ENCODE data around the gene PMPCA. TPM values are rescaled to one million over a fixed set of nuclear protein-coding genes. Genes with fewer than 3 reads are reported as not detected.

PMPCA gene
- 40.7 and 44.9 TPM in 2 replicates for total RNA-seq

GRCh38 chr9:136410500-136411287 lies at the start of gene PMPCA, which contains the start of gene ENTR1:
Gene PMPCA (plus strand): TSS chr9:136410658. CDS start chr9:136410669, 11 bp downstream.
Gene ENTR1 (minus strand): TSS chr9:136410614. CDS start chr9:136410397, 217 bp downstream.

GRCh38 chr9:136363106-136363948 lies 47.1 kb upstream of the PMPCA start, which contains the start of gene DNLZ:
Gene DNLZ (minus strand): TSS chr9:136363744. CDS start chr9:136363714, 30 bp downstream.

GRCh38 chr9:136373300-136374182 lies 36.9 kb upstream of the PMPCA start, which contains the start of gene CARD9:
Gene CARD9 (minus strand): TSS chr9:136373669. CDS start chr9:136372078, 1,591 bp downstream.

GRCh38 chr9:136400038-136400834 lies 10.2 kb upstream of the PMPCA start, which contains the start of gene SNAPC4:
Gene SNAPC4 (minus strand): TSS chr9:136400170. CDS start chr9:136398428, 1,742 bp downstream.

GRCh38 chr9:136439481-136440408 lies 29.3 kb downstream of the PMPCA start, which contains the start of gene INPP5E:
Gene INPP5E (minus strand): TSS chr9:136439845. CDS start chr9:136439419, 426 bp downstream.

Other genes starting within 250 kb of the PMPCA start
- gene LHX3, start 205.5 kb upstream of the PMPCA start, total RNA-seq, result not detected in 2 replicates
- gene QSOX2, start 164.8 kb upstream of the PMPCA start, total RNA-seq, result 15.4 and 18.4 TPM in 2 replicates
- under 0.01 and 0.14 TPM in 2 replicates for gene CCDC187, start 106.6 kb upstream of the PMPCA start, total RNA-seq
- gene GPSM1, start 83.1 kb upstream of the PMPCA start, total RNA-seq, result 9.9 and 13.8 TPM in 2 replicates
- 8.2 and 14.0 TPM in 2 replicates for gene DNLZ, start 46.9 kb upstream of the PMPCA start, total RNA-seq
- gene CARD9, start 37.0 kb upstream of the PMPCA start, total RNA-seq, result 0.34 and 1.2 TPM in 2 replicates
- 5.5 and 11.7 TPM in 2 replicates for gene SNAPC4, start 10.5 kb upstream of the PMPCA start, total RNA-seq
- gene ENTR1, start within 50 bp of the PMPCA start, total RNA-seq, result 61.6 and 77.6 TPM in 2 replicates
- gene INPP5E, start 29.2 kb downstream of the PMPCA start, total RNA-seq, result 3.1 and 9.0 TPM in 2 replicates
- 25.6 and 66.3 TPM in 2 replicates for gene SEC16A, start 72.4 kb downstream of the PMPCA start, total RNA-seq
- gene NOTCH1, start 135.4 kb downstream of the PMPCA start, total RNA-seq, result 160 and 571 TPM in 2 replicates